Measurements from ENCODE around the gene ZNF280A.
"Not testable (repeated sequence)": the region's sequence is repeated elsewhere in the genome, so short reads cannot be mapped to it uniquely, and the experiment has no call there.

Gene ZNF280A

GRCh38 chr22:22508274-22509176 lies 11.5 kb downstream of the ZNF280A start, which contains the start of gene ZNF280B:
TSS of gene ZNF280B (minus strand) at chr22:22508742. CDS start at chr22:22489398, 19,344 bp downstream.
- H3K9me3 ChIP-seq (ENCODE audit: severe bottlenecking): peaks cover 18% of the 10 kb centered on the region
- H3K4me1 ChIP-seq (ENCODE audit: insufficient read depth, poor library complexity, severe bottlenecking): no peaks in the 10 kb centered on the region
- H3K36me3 ChIP-seq (ENCODE audit: low read depth): peaks cover 18% of the 10 kb centered on the region
- peak; percentile 71 for DNase-seq (ENCODE audit: low spot score)
- no peak within 1 kb of the TSS for H3K27ac ChIP-seq (ENCODE audit: poor library complexity, severe bottlenecking)
- H3K27me3 ChIP-seq (ENCODE audit: insufficient read depth, poor library complexity, severe bottlenecking): no peaks in the 10 kb centered on the region
- ATAC-seq (ENCODE audit: low read depth): peak; percentile 96
- H3K4me3 ChIP-seq (ENCODE audit: severe bottlenecking): peak within 1 kb of the TSS; percentile 51
- TF ChIP-seq CTCF (IDR thresholded peaks at IDR 0.05; ENCODE audit: poor library complexity, severe bottlenecking): peak; percentile 70

GRCh38 chr22:22507743-22508273 lies 12.3 kb downstream of the ZNF280A start:
- no peak for DNase-seq (ENCODE audit: low spot score)
- H3K36me3 ChIP-seq (ENCODE audit: low read depth): peaks cover 18% of the 10 kb centered on the region
- peak overlapping the region; percentile 51 for H3K4me3 ChIP-seq (ENCODE audit: severe bottlenecking)
- no peak for ATAC-seq (ENCODE audit: low read depth)
- H3K27me3 ChIP-seq (ENCODE audit: insufficient read depth, poor library complexity, severe bottlenecking): no peaks in the 10 kb centered on the region
- no peaks in the 10 kb centered on the region for H3K4me1 ChIP-seq (ENCODE audit: insufficient read depth, poor library complexity, severe bottlenecking)
- TF ChIP-seq CTCF (IDR thresholded peaks at IDR 0.05; ENCODE audit: poor library complexity, severe bottlenecking): no peak
- H3K27ac ChIP-seq (ENCODE audit: poor library complexity, severe bottlenecking): no peak overlapping the region
- H3K9me3 ChIP-seq (ENCODE audit: severe bottlenecking): peaks cover 18% of the 10 kb centered on the region

GRCh38 chr22:22506736-22507135 lies 13.3 kb downstream of the ZNF280A start:
- no peak for ATAC-seq (ENCODE audit: low read depth)
- Histone ChIP-seq H3K9me3 (ENCODE audit: severe bottlenecking) (peaks cover 18% of the 10 kb centered on the region), H3K36me3 (ENCODE audit: low read depth) (peaks cover 18% of the 10 kb centered on the region), H3K4me3 (ENCODE audit: severe bottlenecking) (no peak overlapping the region), H3K27me3 (ENCODE audit: insufficient read depth, poor library complexity, severe bottlenecking) (no peaks in the 10 kb centered on the region), H3K27ac (ENCODE audit: poor library complexity, severe bottlenecking) (no peak overlapping the region), H3K4me1 (ENCODE audit: insufficient read depth, poor library complexity, severe bottlenecking) (no peaks in the 10 kb centered on the region)
- TF ChIP-seq CTCF (IDR thresholded peaks at IDR 0.05; ENCODE audit: poor library complexity, severe bottlenecking): no peak
- DNase-seq (ENCODE audit: low spot score): no peak

- Histone ChIP-seq H3K4me3 (ENCODE audit: severe bottlenecking) (no peak overlapping the region), H3K36me3 (ENCODE audit: low read depth) (peaks cover 11% of the 10 kb centered on the region), H3K27ac (ENCODE audit: poor library complexity, severe bottlenecking) (no peak overlapping the region), H3K4me1 (ENCODE audit: insufficient read depth, poor library complexity, severe bottlenecking) (no peaks in the 10 kb centered on the region), H3K9me3 (ENCODE audit: severe bottlenecking) (peaks cover 2% of the 10 kb centered on the region), H3K27me3 (ENCODE audit: insufficient read depth, poor library complexity, severe bottlenecking) (no peaks in the 10 kb centered on the region)
- ATAC-seq (ENCODE audit: low read depth) (no peak), DNase-seq (ENCODE audit: low spot score) (no peak)
- TF ChIP-seq CTCF (IDR thresholded peaks at IDR 0.05; ENCODE audit: poor library complexity, severe bottlenecking): no peak
These were observed 21.8 kb downstream of the ZNF280A start for GRCh38 chr22:22498267-22498666.

- ATAC-seq (ENCODE audit: low read depth); DNase-seq (ENCODE audit: low spot score); H3K27ac ChIP-seq (ENCODE audit: poor library complexity, severe bottlenecking); H3K4me1 ChIP-seq (ENCODE audit: insufficient read depth, poor library complexity, severe bottlenecking); H3K4me3 ChIP-seq (ENCODE audit: severe bottlenecking); H3K27me3 ChIP-seq (ENCODE audit: insufficient read depth, poor library complexity, severe bottlenecking); H3K9me3 ChIP-seq (ENCODE audit: severe bottlenecking): not testable (repeated sequence)
- H3K36me3 ChIP-seq (ENCODE audit: low read depth): peaks cover 40% of the 10 kb centered on the region
These were observed 28.5 kb downstream of the ZNF280A start for GRCh38 chr22:22491589-22491988.
